ENCODE data around the gene CEP350.
A peak's percentile ranks its signal among the peaks of the same experiment; 100 is the strongest.

CEP350 gene

DNA sequence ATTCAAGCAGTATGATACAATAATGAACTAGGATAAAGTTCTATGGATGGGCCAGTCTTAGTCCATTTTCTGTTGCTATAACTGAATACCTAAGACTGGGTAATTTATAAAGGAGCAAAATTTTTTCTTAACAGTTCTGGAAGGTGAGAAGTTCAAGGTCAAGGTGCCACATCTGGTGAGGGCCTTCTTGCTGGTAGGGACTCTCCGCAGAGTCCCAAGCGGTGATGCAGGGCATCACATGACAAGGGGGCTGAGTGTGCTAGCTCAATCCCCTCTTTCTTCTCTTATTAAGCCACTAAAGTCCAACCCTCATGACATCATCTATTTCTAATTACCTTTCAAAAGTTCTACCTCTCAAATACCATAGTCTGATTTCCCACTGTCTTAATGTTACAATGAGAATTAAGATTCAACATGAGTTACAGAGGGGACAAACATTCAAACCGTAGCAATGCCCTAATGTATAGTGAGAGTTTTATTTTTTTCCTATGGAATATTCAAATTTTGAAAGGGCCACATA is 107.9 kb downstream of the CEP350 start:
- DNase-seq (ENCODE audit: low spot score): no peak

DNA sequence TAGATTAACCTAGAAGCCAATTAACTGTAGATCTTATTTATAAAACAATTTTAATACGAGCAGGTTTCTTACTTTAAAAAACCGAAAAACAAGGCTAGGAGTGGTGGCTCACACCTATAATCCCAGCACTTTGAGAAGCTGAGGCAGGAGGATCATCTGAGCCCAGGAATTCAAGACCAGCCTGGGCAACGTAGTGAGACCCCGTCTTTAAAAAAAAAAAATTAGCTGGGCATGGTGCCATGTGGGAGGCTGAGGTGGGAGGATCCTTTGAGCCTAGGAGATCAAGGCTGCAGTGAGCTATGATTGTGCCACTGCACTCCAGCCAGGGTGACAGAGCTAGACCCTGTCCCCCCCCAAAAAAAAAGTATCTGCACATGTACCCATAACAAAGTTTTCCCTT is 110.8 kb downstream of the CEP350 start:
- no peak for DNase-seq (ENCODE audit: low spot score)

DNA sequence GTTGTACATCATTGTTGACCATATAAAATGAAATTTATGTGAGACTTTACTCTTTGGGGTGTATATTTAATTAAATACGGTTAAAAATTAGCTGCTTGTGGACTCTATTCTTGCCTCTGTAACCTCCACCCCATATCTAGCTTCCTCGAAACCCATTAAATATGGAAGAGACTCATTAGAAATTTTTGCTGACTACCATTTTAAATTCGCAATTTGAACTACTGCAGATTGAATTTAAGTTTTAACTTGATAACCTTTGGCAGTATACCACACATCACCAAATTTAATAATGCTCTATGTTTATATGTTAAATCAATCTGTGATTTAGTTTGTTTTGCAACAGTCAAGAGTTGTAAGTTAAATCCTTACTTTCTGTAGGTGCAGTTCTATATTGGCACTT is 111.5 kb downstream of the CEP350 start:
- no peak for DNase-seq (ENCODE audit: low spot score)

DNA sequence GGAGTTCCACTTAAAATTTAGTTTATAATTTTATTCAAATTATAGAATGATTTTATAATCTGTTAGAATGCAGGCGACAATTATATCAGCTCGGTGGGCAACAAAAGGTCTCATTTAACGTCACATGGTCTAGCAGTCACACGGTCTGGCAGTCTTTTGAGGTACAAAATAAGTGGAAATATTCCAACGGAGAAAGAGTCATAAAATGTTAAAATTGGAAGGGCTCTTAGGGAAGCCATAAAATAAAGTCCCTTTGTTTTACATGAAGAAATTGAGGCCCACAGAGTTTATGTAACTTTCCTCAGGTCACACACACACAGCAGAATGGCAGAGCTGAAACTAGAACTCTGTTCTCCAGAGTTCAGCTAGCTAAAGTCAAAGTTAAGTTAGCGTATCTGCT is 115.7 kb downstream of the CEP350 start:
- no peak for DNase-seq (ENCODE audit: low spot score)

DNA sequence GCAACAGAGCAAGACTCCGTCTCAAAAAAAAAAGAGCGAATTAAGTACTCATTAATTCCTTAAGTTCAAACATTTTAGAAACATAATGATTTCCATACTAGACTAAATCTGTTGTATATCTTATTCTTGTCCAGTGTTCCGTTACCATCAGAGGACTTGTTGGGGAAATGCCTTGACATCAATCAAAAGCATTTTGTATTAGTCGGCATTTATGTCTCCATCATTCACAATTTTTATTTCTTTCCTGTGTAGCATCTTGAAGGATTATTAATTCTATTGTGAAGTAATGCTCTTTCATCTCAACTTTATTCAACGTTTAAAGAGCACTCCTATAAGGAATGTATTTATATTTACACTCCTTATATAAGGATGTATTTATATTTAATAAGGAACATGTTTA is 117.1 kb downstream of the CEP350 start:
- DNase-seq (ENCODE audit: low spot score): no peak

DNA sequence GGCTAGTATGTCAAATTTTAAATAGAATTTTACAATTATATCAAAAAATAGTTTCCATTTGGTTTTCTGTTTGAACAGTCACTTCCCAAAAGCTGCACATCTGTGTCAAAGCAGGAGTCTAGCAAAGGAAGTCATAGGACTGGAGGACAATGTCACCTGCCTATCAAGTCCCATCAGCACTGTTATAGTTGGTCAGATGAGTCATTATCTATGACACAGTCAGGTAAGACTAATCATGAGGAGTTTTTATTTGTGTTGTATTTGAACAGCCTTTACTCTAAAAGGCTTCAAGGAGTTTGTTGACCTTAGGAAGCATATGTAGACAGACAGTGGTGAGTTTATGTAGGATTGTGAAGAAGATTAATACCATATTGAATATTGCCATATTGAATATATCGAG is 125.8 kb downstream of the CEP350 start:
- DNase-seq (ENCODE audit: low spot score): no peak

DNA sequence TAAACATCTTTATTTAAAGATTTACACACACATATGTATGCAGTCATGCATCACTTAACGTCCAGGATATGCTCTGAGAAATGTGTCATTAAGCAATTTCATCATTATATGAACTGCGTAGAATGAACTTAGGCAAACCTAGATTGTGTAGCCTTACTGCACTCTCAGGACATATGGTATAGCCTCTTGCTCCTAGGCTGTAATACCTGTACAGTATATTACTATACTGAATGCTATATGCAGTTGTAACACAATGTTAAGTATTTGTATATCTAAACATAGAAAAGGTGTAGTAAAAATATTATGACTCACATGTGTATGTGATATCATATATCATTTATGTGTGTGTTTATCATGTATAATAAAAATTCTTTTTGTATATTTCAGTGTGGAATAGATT is 126.9 kb downstream of the CEP350 start:
- DNase-seq (ENCODE audit: low spot score): no peak

DNA sequence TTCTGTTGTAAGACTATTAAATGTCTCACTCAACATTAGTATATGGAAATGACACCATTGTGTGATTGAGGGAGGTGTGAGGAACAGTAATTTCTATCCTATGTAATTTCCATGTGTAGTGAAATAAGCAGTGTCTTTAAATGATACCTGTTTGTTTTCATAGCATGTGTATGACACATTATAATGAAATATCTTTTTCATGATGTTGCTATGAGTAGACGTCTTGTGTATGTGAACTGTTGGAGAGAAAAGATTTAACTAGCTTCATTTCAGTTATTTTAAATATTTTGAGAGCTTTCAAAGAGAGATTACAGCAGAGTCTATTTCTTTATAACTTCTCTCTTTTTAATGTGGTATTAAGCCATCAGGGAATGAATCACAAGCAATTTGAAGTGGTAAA is 128.6 kb downstream of the CEP350 start:
- no peak for DNase-seq (ENCODE audit: low spot score)

DNA sequence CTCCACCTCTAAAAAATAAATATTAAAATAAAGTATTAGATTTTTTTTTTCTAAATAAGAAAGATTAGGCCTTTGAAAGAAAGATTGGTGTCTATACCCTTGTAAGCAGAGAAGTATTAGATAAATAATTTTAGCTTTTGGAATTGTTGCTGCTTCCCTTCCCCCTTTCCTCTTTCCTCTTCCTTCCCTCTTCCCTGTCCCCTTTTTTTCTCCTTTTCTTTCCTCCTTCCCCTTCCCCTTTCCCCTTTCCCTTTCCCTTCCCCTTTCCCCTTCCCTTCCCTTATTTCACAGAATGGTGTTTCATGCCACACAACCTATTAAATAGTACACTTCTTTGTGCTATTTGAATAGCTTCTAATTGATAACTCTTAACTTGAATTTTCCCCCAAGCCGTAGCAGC is 130.3 kb downstream of the CEP350 start:
- no peak for DNase-seq (ENCODE audit: low spot score)

DNA sequence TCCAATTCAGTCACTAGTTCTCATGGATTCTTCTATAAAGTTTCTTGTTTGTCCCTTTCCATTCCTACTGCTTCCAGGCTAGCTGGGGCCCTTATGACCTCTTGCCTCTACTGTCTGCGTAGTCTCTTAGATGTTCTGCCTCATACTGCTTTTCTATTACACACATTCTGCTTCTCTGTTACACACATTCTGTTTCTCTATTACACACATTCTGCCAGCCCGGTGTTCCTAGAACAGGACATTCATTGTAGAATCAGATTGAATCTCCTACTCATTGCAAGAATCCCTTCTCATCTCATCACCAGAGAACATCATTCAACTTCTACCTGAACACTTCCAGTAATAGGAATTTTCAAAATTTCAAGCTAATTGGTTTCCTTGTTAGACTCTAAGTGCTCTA is 130.7 kb downstream of the CEP350 start:
- no peak for DNase-seq (ENCODE audit: low spot score)

DNA sequence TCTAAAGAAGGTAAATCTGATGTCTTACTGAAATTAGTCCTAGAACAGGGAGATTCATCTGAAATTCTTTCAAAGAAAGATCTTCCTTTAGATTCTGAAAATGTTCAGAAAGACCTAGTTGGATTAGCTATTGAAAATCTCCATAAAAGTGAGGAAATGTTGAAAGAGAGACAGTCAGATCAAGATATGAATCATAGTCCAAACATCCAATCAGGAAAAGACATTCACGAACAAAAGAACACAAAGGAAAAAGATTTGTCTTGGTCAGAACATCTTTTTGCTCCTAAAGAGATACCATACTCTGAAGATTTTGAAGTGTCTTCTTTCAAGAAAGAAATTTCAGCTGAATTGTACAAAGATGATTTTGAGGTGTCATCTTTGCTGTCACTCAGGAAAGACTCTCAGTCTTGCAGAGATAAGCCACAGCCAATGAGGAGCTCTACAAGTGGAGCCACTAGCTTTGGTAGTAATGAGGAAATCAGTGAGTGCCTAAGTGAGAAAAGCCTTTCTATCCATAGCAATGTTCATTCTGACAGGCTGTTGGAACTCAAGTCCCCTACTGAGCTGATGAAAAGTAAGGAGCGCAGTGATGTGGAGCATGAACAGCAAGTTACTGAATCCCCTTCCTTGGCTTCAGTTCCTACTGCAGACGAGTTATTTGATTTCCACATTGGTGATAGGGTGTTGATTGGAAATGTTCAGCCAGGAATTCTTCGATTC is 138.5 kb downstream of the CEP350 start:
- DNase-seq (ENCODE audit: low spot score): no peak

DNA sequence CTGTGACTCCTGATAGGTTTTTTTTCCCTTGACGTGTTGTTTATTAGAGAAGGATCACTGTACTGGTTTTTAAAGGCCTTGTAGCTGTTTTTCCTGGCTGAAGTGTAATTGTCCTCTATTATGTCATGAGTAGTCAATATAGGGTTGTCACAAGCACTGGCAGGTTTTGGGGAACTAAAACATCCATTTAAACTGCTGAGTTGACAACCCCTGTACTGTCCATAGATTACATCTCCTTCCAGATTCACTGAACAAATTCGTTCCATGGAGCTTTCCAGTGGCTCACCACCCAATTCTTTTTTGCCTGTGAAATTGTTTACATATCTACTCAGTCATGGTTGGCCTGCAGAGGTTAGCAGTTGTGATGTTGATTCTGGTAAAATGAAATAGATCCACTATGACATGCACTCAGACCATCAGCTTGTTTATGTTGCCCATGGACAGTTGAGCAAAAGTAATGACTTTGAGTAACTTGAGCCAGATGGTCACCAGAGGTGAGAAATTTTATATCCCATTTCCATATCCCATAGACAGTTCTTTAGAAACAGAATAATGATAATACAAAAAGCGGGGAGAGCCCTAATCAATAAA is 140.2 kb downstream of the CEP350 start:
- no peak for DNase-seq (ENCODE audit: low spot score)

DNA sequence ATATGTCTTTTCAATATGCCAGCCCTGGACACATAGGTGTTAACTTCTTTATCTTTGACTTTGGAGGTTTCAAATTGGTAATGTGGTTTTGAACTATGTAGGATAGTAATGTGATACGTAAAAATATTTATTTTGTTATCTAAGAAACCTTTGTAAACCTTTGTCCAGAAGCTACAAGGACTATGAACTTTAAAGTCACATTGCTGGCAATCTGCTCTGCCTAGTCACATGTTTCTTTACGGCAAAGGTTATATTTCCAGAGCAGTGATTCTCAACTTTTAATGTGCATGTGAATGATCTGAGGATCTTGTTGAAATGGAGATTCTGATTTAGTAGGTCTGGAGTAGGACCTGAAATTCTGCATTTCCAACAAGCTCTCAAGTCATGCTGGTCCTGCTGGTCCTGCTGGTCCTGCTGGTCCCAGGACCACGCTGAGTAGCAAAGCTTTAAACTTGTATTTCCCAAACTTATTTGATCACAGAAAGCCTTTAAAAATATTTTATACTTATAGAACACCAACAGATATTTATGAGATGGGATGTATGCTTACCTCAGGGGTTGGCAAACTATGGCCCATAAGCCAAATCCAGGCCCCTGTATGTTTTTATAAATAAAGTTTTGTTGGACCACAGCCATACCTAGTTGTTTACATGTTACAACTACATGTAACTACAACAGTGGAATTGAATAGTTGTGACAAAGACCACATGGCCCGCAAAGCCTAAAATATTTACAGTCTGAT is 142.1 kb downstream of the CEP350 start:
- no peak for DNase-seq (ENCODE audit: low spot score)

DNA sequence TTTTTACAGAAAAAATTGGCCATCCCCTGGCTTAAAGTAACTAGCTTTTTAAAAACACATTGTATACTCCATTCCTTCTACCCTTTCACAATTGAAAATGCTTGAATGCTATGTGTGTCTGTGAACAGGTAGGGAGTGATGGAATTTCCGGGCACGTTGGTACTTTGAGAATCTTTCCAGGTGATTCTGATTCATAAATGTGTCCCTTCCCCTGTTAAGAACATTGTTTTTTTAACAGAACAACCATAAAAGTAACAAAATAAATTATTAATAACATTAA is 142.7 kb downstream of the CEP350 start:
- no peak for DNase-seq (ENCODE audit: low spot score)

DNA sequence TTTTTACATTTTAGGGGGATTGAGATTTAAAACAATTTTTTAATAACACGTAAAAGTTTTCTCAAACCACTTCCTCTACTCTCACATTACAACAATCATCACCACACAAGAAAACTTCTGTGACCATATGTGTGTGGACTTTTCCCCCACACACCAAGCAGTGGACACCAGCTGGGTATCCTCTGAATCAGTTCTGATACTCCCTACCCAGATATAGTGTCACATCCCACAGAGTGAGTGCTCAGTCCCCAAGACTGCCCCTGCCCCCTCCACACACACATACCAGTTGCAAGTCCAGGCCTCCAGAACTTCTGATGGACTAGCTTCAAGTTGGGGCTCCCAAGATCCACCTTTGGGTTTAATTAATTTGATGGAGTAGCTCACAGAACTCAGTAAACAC is 146.8 kb downstream of the CEP350 start:
- DNase-seq (ENCODE audit: low spot score): no peak

DNA sequence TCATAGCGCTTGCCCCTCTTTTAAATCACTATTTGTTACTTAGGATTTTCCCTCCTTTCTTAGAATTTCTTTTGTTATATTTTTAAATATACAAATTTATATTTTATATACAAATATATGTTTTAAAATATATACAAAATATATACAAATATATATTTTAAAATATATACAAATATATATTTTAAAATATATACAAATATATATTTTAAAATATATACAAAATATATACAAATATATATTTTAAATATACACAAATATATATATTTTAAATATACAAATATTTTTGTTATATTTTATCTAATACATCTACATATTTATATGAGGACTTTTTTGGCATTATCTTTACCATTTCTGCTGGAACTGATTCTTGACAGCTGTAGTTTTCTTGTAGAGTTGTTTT is 149.2 kb downstream of the CEP350 start:
- no peak for DNase-seq (ENCODE audit: low spot score)

DNA sequence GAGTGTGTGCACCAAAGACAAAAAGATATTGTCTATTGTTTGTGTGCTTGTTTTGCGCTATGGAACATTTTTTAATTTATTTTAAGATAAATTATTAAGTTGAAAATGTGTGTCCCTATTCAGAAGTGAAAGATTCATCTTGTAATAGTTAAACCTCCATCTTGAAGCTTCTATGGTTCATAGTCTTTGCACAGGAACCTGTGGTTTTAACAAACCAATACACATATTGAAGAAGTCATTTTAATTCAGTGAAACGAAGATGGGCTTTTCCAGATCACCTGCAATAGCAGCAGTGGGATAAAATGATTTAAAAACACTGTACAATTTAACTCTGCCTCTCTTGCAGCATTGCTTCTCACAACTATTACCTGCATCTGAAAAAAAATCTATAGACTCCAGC is 157.5 kb downstream of the CEP350 start:
- DNase-seq (ENCODE audit: low spot score): no peak

DNA sequence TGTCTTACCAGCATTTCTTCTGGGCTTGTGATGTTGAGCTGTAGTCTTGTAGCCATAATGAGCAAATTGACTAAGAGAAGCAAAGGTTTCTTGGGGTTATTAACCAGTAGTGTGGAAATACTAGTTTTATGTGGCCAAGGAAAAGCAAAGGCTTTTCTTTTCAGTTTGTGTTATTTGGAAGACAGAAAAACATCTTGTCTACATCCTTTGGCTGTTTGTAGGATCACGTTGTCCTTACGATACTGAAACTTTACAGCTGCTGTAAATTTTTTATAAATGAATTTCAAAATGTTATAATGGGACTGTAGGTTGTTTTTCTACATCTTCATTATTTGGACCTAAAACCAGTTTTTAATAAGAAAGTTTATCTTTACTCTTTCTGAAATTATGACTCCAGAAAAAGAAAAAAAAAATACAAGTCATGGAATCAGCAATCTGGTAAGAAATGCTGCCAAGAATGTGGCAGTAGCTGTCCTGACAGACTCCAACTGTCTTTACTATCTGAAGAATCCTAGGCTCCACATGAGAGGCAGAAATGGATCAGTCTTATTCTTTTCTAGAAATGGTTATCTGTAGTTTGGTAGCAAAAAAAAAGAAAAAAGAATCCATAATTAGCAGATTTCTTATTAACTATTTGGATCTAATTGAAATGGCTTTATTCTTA is 158.5 kb downstream of the CEP350 start:
- no peak for DNase-seq (ENCODE audit: low spot score)

DNA sequence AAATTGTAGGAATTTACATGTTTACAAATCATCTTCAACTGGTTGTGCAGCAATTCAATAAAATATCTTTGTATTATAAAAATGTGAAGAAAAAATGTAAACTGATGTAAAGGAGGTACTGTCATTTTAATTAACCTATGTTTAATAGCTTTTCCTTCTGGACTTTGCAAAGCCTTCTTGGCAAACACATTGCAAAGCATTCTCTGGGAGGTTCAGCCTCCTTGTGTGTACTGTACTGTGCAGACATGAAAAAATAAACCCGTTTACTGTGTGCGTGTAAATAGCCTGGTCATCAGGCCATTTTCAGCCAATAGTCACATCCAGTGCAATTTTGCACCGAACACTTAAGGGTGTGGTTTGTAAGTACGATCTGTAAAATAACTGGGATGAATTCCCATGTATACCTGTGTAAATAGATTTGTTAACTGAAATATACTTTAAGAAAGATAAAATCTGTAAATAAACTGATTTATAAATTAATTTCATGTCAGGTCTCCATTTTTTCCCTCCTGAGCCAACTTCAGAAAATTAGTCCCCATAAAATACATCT is 159.9 kb downstream of the CEP350 start:
- no peak for DNase-seq (ENCODE audit: low spot score)

DNA sequence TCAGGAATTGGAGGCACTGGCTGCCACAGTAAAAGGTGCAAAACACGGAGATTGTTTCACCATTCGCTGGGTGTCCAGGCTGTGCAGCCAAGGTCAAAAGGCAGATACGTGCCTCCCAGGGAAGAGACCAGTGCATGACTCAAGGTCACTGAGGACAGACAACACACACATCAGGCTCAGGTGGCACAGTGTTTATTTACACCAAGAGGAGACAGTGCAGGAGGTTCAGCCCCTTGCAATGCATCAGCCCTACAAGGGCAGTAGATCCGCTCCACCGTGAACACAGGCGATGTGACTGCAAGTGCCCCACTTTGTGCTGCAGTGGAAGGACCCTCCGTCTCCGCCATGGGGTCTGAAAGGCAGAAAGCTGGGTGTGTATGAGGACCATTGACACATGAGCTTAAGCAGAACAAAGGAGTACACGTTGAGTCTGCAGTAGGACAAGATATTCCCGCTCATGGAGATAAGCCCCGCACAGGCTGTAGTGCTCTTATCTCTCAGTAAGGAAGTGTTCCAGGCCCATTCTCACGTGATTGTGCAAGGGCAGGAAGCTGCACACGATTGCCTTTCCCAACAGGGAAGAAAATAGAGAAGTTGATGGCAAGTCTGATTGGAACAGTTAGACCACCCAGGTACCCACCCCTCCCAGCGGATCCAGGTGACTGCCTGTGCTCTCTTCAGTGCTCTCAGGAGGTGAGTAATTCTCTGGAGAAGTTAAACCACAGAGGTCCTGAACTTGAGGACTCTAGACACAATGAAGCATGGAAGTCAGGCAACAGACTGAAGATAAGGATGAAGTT is 162.6 kb downstream of the CEP350 start:
- DNase-seq (ENCODE audit: low spot score): no peak

DNA sequence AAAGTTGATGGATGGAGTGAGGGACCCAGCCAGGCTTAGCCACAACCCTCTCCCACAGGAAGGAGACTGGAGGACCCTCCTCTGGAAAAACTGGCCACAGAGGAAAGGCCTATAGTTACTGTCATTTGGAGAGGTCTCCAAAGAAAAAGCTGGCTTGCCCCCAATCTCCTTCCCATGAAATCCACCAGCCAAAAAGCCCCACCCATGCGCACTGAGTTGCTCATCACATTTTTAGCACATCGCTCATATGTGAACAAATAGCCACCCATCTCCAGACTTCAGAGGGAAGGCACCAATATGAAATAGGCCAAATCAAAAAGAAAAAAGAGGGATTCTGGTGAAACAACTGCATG is 163.1 kb downstream of the CEP350 start:
- peak; percentile 86 for DNase-seq (ENCODE audit: low spot score)

DNA sequence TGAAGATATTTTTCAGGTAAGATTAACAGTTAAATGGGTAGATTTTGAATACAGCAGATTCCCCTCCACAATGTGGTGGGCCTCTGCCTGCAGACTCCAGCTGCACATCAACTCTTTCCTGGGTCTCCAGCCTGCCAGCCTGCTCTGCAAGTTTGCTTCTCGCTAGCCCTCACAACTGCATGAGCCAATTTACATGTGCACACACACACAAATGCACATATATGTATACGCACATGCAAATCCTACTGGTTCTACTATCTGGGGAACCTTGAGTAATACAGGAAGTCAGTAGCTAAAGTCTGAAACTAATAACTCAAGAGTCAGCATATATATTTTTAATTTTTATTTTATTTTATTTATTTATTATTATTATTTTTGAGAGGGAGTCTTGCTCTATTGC is 165.2 kb downstream of the CEP350 start:
- no peak for DNase-seq (ENCODE audit: low spot score)

All from AG20443 (cell line).